Tibial nerve (tissue), 4 donors: ENCODE measurements around the gene PPTC7.
A peak's percentile ranks its signal among the peaks of the same experiment; 100 is the strongest.

Experiments used
- EP300 ChIP-seq, 2 donors: sonication (generic); formaldehyde crosslinking; IDR thresholded peaks; one replicate each; pipeline ENCODE4 v1.6.1; 2017; ENCODE audit warnings: antibody characterized with exemption in 2 of 2, mild to moderate bottlenecking in 1 of 2
- POLR2A ChIP-seq, 2 donors: fragments of 450-650 bp; IDR thresholded peaks; one replicate each; pipeline ENCODE4 v1.6.1; 2017; ENCODE audit warnings: antibody characterized with exemption in 2 of 2, mild to moderate bottlenecking in 2 of 2, moderate library complexity in 2 of 2
- TF ChIP-seq, protein P1 (sequence below), 5 experiments: fragments of 200-600 bp in 3 of 5; fragments of 450-650 bp in 2 of 5; sonication (generic) in 3 of 5; IDR thresholded peaks; one replicate each; pipeline ENCODE4 v1.5.1; 2016 to 2019; ENCODE audit warnings: antibody characterized with exemption in 5 of 5, mild to moderate bottlenecking in 3 of 5, moderate library complexity in 2 of 5

DNA sequence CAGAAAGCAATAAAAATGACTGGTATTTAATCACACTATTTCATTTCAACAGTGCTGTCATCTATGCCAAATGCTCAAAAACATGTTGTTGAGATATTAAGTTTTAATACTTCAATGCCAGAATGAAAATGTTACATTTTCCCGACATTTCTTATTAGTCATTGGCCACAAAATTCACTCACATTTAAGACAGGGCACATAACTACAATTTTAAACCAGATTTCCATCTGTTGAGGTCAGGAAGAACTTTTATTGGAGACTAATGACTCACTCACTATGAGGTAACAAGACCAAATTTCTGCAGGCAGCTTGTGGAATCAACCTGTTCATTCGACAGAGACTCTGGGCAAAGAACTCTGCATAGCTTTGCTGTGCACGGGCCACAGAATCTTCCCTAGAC lies 36.8 kb downstream of the PPTC7 start:
- TF ChIP-seq, protein P1, sequence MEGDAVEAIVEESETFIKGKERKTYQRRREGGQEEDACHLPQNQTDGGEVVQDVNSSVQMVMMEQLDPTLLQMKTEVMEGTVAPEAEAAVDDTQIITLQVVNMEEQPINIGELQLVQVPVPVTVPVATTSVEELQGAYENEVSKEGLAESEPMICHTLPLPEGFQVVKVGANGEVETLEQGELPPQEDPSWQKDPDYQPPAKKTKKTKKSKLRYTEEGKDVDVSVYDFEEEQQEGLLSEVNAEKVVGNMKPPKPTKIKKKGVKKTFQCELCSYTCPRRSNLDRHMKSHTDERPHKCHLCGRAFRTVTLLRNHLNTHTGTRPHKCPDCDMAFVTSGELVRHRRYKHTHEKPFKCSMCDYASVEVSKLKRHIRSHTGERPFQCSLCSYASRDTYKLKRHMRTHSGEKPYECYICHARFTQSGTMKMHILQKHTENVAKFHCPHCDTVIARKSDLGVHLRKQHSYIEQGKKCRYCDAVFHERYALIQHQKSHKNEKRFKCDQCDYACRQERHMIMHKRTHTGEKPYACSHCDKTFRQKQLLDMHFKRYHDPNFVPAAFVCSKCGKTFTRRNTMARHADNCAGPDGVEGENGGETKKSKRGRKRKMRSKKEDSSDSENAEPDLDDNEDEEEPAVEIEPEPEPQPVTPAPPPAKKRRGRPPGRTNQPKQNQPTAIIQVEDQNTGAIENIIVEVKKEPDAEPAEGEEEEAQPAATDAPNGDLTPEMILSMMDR (IDR thresholded peaks at IDR 0.05) = no peak
- TF ChIP-seq POLR2A (IDR thresholded peaks at IDR 0.05) (no peak), EP300 (IDR thresholded peaks at IDR 0.05) (peak in 1 of 2 donors; percentile 23)
